Stimulated activated CD8-positive, alpha-beta memory T cell treated with anti-CD3 and anti-CD28 coated beads, Interleukin-15, amount 100 ng/mL, for 24 hours (primary cell): ENCODE measurements around the gene ELAPOR2.
"Not testable (repeated sequence)": the region's sequence is repeated elsewhere in the genome, so short reads cannot be mapped to it uniquely, and the experiment has no call there.

Experiments
- DNase-seq: peaks from one replicate; pipeline ENCODE4 v3.0.0-alpha.2; 2020; ENCODE audit warnings: low read depth

ELAPOR2 gene

GRCh38 chr7:87046456-87046855 lies 13.0 kb downstream of the ELAPOR2 start:
- no peak for DNase-seq

GRCh38 chr7:87044713-87045112 lies 14.7 kb downstream of the ELAPOR2 start:
- DNase-seq = not testable (repeated sequence)

GRCh38 chr7:87041586-87041985 lies 17.9 kb downstream of the ELAPOR2 start:
- not testable (repeated sequence) for DNase-seq

GRCh38 chr7:87039691-87040299 lies 19.7 kb downstream of the ELAPOR2 start:
- DNase-seq = not testable (repeated sequence)

- DNase-seq = no peak
Measured at GRCh38 chr7:87038993-87039690, 20.3 kb downstream of the ELAPOR2 start.

GRCh38 chr7:87036985-87037384 lies 22.5 kb downstream of the ELAPOR2 start:
- no peak for DNase-seq

- no peak for DNase-seq
Measured at GRCh38 chr7:87032604-87033339, 26.7 kb downstream of the ELAPOR2 start.

GRCh38 chr7:87029078-87029477 lies 30.4 kb downstream of the ELAPOR2 start:
- DNase-seq = no peak

GRCh38 chr7:87028636-87029035 lies 30.8 kb downstream of the ELAPOR2 start:
- DNase-seq = no peak

- no peak for DNase-seq
Measured at GRCh38 chr7:87027900-87028299, 31.6 kb downstream of the ELAPOR2 start.

- DNase-seq = no peak
Measured at GRCh38 chr7:87021285-87021684, 38.2 kb downstream of the ELAPOR2 start.

GRCh38 chr7:87016606-87017005 lies 42.8 kb downstream of the ELAPOR2 start:
- DNase-seq = no peak

- DNase-seq = no peak
Measured at GRCh38 chr7:87013840-87014190, 45.6 kb downstream of the ELAPOR2 start.

- no peak for DNase-seq
Measured at GRCh38 chr7:87013136-87013839, 46.2 kb downstream of the ELAPOR2 start.
